GM19395 (cell line): ENCODE data around the gene MED9.
"Not testable (repeated sequence)": the region's sequence is repeated elsewhere in the genome, so short reads cannot be mapped to it uniquely, and the experiment has no call there.

Source experiments
- ATAC-seq: cut with Tn5 transposase; IDR thresholded peaks from one replicate; pipeline ENCODE4 v1.9.1; 2021; ENCODE audit warnings: mild to moderate bottlenecking, moderate library complexity; ENCODE audit not compliant: unreplicated experiment

Gene MED9

DNA sequence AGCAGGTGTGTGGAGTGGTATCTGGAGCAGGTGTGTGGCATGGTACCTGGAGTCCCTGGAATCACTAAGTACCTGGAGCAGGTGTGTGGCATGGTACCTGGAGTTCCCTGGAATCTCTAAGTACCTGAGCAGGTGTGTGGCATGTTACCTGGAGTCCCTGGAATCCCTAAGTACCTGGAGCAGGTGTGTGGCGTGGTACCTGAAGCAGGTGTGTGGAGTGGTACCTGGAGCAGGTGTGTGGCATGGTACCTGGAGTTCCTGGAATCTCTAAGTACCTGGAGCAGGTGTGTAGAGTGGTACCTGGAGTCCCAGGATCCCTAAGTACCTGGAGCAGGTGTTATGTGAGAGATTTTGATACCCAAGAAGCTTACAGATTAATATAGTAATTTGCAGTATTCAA, 22.1 kb upstream of the MED9 start:
- not testable (repeated sequence) for ATAC-seq

- ATAC-seq = no peak
Measured at GRCh38 chr17:17455173-17455572, 21.6 kb upstream of the MED9 start.

DNA sequence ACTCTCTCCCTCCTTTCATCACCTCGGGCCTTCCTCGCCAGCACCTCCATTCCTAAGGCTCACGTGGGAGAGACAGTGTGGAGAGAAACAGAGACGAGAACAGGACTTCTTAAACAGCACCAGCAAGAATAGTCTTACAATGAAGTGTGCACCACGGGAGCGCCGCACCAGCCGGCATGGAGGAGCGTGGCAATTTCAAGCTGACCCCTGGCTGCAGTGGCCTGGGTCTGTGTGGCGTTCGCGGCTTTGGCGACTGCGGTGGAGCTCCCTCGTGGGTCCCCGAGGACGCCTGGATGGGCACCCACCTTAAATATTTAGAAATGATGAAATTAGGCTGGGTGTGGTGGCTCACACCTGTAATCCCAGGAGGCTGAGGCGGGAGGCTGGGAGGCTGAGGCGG, 20.5 kb upstream of the MED9 start:
- ATAC-seq = no peak

DNA sequence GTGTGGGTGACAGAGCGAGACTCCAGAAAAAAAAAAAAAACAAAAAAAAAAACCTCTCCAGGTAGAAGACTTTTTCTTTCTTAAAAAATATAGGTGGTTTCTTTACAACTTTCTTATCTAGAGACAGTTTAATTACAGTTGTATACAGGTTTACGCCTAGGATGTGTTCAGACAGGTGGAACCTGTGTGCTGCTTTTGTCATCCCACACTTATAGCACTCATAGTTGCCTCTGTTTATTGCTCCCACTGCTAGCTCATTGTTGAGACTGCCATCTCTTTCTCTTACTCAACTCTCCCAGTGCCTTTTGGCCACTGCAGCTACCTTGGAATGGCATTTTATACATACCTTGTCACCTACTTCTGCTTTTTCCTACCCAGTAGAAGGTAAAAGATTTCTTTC, 19.1 kb upstream of the MED9 start:
- no peak for ATAC-seq

- ATAC-seq = no peak
Measured at GRCh38 chr17:17460038-17460437, 16.8 kb upstream of the MED9 start.

- no peak for ATAC-seq
Measured at GRCh38 chr17:17462048-17462824, 14.6 kb upstream of the MED9 start.

DNA sequence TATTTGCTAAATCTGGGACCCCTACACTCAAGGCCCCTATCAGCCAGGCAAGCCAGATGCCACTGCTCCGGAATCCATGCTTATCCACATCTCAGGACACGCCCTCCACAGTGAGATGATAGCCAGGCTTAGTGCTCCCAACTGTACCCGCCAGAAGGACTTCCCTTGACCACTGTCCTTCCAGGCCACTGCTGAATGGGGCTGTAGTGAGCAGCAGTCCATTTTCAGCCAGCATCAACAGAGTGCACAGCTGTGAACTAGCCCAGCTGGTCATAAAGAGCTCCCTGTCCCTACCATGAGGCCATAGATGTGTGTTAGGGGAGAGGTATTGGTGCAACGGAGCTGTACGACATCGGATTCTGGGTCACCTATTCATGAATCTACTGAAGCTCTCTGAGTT, 13.0 kb upstream of the MED9 start:
- ATAC-seq = no peak

- not testable (repeated sequence) for ATAC-seq
Measured at GRCh38 chr17:17465878-17466277, 10.9 kb upstream of the MED9 start.

- no peak for ATAC-seq
Measured at GRCh38 chr17:17466511-17466910, 10.3 kb upstream of the MED9 start.

DNA sequence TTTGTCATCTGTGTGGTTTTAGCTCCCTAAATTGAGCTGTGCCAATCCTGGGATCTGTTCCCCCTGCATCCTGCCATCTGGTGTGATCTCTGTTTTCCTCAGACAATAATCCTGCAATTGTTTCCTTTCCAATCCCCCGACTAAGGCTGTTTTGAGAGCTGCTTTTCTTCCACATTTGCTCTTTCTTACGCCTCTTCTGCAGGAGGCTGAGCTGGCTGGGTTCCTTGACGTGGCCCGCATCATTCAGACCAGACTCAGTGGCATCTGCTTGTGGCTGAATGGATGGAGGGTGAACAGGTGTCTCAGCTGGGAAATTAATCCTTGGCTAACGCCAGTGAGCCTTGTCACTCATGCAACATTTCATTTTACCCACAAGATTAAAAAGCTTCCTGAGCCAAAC, 9.8 kb upstream of the MED9 start:
- no peak for ATAC-seq

- ATAC-seq = no peak
Measured at GRCh38 chr17:17467720-17468119, 9.1 kb upstream of the MED9 start.

DNA sequence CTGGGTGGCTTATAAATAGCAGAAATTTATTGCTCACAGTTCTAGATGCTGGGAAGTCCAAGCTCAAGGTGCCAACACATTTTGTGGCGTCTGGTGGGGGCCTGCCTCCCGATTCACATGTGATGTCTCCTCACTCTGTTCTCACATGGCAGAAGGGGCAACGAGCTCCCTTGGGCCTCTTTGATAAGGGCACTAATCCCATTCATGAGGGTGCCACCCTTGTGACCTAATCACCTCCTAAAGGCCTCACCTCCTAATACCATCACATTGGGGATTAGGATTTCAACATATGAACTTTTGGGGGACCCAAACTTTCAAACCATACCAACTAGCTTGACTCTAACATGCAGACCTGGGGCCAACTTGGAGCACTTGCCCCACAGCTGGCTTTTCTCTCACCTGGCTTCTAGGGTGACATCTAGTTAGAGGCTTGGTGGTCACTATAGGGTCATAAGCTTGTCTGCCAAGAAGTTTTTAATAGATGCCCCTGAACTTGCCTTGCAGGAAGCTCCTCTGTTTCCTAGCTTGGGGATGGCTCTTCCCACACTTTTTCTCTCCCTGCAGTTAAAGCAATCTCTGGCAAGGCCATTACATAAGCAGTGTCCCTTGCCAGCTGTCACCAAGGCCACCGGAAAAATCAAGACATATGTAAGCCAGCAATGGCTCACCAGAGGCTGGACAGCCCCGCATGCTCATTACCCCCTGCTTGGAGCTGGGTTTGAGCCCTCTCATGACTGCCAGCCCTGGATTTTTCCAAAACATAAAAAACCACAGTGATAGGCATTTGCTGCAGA, 8.4 kb upstream of the MED9 start:
- ATAC-seq = no peak

GRCh38 chr17:17469358-17469757, 7.4 kb upstream of the MED9 start:
- ATAC-seq = no peak

GRCh38 chr17:17469996-17470395, 6.8 kb upstream of the MED9 start:
- ATAC-seq = no peak

DNA sequence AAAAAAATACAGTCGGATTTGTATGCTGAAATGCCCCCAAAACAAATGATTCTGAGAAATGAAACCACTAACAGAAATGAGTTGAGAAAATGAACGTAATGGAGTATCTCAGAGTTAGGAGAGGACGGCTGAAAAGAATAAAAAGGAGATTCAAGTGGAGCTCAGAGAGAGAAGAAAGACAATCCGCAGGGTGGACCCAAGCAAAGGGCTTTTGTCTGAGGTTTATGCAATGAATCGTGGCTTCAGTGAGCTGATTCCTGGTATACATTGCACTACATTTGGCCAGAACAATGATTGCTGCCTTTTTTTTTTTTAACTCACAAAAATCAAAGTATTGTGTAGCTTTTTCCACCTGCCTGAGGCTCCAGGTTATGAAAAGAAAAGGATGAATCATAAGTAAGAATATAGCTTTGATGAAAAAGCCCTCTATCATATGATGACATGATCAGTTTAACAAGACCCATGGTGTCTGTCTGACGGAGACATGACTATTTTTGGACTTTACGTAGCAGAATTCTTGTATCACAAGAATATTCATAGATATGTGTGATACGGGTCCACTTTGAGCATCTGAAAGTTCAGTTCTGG, 4.4 kb upstream of the MED9 start:
- no peak for ATAC-seq

DNA sequence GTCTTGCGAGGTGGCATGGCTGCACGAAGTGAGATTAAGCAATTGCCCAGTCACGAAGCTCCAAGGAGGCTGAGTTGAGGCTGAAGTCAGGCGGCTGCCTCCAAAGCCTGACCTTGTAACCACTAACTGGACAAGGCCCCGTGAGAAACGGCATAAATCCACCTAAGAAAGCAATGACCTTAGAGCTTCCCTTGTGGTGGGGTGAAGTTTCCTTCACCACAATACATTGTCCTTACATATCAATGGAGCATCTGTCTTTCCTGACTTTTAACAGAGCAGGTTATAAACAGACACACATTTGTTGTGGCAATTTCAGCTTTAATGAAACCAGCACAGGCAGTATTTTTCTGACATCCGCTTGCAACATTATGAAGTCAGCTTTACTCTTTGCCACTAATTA, 2.5 kb upstream of the MED9 start:
- ATAC-seq = no peak

- no peak for ATAC-seq
Measured at GRCh38 chr17:17479209-17479608, 2.4 kb downstream of the MED9 start.

DNA sequence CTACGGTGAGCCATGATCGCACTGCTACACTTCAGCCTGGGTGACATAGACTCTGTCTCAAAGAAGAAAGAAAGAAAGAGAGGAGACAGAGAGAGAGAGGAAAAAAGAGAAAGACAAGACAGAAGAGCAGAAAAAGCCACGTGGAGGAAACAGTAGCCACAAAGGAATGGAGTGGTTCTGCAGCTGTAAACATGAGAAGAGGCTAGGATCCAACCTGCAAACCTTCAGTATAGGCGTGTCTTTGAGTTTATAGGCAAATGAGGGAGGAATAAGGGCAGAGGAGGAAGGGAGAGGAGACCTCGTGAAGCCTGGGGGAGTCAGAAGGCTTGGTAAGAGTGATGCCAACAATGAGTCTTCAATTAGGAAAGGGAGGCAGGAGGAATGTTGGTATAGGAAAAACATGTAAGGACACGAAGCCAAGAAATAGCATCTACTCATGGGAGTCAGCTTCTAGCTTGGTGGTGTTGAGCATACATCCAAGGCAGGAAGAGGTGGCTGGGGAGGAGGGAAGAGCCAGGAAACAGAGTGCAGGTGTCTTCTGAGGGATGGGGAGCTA, 3.9 kb downstream of the MED9 start:
- ATAC-seq = no peak

DNA sequence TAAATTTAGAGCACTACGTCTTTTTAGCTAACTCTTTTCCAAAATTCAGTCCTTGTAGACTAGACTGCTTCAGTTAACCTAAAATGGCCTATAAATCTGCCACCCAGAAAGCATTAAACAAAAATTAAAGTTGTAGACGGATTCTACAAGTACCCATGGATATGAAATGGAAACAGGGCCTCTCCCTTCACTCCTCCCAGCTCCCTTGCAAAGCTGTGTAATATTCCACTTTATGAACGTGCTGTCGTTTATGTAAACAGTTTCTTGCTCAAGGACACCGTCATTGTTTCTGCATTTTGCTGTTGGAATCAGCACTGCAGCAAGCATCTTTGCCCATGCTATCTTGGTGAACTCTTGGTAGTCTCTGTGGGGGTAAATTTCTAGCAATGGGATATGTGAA, 5.1 kb downstream of the MED9 start:
- no peak for ATAC-seq

DNA sequence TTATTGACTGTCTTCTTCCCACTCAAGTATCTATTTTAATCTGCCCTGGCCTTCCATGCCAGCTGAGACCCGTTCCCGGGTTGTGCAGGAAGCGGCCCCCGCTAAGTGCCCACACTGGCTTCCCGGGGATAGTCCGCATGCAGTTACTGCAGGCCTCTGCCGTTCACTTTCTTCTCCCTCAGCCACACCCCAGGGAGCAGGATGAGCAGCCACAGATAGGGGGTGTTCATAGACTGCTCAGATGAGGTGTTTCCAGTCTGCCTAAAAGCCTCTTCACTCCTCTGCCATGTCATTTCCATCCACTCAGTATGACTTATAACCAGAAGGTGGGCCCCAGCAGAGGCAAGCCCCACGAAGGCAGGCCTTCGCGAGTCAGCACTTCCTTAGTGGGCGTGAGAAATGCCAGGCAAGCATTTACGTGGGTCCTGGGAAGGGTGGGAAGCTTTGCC, 7.7 kb downstream of the MED9 start:
- no peak for ATAC-seq

DNA sequence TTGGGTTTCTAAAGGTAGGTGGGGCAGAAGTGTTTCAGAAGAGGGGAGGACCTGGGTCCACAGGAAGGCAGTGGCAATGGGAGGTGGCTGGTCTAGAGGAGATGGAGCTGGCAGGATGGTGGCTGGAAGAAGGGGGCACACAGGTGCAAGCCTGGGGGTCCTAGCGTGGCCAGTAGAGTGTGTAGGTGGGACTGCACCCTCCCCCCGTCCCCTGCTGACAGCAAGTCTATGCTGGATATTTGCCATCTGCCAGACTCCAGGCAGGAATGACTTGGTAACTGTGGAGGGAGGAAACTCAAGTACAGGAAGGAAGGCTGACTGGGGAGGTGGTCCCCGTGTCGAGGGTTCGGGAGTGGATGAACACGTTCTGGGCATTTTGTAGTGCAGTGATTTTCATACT, 8.6 kb downstream of the MED9 start:
- no peak for ATAC-seq

DNA sequence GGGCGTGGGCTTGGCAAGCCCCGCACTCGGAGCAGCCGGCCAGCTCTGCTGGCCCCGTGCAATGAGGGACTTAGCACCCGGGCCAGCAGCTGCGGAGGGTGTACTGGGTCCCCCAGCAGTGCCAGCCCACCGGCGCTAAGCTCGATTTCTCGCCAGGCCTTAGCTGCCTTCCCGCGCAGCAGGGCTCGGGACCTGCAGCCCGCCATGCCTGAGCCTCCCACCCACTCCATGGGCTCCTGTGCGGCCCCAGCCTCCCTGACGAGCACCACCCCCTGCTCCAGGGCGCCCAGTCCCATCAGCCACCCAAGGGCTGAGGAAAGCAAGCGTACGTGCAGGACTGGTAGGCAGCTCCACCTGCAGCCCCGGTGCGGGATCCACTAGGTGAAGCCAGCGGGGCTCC, 9.6 kb downstream of the MED9 start:
- ATAC-seq = not testable (repeated sequence)
